ENCODE measurements around the gene PLEKHG3.
"Not testable (repeated sequence)": the region's sequence is repeated elsewhere in the genome, so short reads cannot be mapped to it uniquely, and the experiment has no call there.

Gene PLEKHG3
- long read RNA-seq, donor 1, partial matches to known transcripts: 11 of 11 reads
- long read RNA-seq, donor 1, other reads (novel, unspliced or antisense): 0 of 11 reads
- long read RNA-seq, donor 2, partial matches to known transcripts: 13 of 13 reads
- long read RNA-seq, donor 2, other reads (novel, unspliced or antisense): 0 of 13 reads
- long read RNA-seq, donor 3: 0 reads
- long read RNA-seq, donor 4, partial matches to known transcripts: 14 of 16 reads
- long read RNA-seq, donor 4, other reads (novel, unspliced or antisense): 0 of 16 reads
- long read RNA-seq, donor 5, full-length matches to known transcripts: 1 of 42 reads
- long read RNA-seq, donor 5, partial matches to known transcripts: 41 of 42 reads
- long read RNA-seq, donor 5, other reads (novel, unspliced or antisense): 0 of 42 reads
- long read RNA-seq, donor 6, full-length matches to known transcripts: 4 of 28 reads
- long read RNA-seq, donor 6, partial matches to known transcripts: 24 of 28 reads
- long read RNA-seq, donor 6, other reads (novel, unspliced or antisense): 0 of 28 reads
- long read RNA-seq, donor 7: 0 reads
- long read RNA-seq, donor 8, partial matches to known transcripts: 12 of 13 reads
- long read RNA-seq, donor 8, other reads (novel, unspliced or antisense): 0 of 13 reads

DNA sequence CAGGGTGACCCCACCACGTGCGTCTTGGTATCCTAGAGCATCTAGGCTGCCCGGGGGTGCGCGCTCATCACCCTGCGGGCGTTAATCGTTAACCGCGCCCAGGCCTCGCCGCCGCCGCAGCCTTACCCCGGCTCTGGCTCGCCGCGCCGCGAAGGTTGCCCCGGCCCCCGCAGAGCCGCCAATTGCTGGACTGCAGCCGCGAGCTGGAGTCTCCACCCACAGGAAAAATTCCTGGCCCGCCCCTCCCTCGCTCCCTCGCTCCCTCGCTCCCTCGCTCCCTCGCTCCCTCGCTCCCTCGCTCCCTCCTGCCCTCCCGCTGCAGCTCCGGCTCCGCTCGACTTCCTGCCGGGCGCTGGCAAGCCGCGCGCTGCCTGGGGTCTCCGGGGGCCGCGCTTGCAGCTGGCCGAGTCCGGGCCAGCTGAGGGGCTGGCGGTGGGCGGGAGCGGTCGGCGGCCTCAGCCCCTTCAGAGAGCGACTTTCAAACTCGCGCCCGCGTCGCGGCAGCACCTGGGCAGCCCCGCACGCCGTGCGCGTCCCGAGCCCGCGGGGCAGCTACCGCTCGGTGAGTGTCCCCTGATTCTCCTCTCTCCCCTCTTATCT lies at the start of gene PLEKHG3:
Gene PLEKHG3, plus strand, starts transcription at position 282 of the 600 bp plus-strand sequence. CDS start 23,208 bp downstream, outside the sequence.
- DNase-seq: peak; percentile 91

DNA sequence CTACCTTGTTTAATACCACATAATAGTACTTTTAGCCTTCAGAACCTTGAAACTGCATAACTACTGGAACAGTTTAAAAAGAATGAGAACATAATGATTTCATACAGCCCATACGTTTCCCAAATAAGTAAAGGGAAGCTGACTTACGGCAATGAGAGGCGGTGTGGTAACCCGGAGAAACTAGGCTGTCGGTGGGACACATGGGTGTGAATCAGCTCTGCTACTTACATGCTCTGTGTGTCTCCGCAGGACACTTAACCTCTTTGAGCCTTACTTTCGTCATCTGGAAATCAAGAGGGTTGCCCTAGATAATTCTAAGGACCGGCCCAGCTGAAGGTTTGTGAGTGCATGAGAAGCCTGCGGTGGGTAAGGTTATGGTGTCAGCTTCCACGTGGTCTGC lies 49.3 kb upstream of the PLEKHG3 start:
- no peak for DNase-seq

DNA sequence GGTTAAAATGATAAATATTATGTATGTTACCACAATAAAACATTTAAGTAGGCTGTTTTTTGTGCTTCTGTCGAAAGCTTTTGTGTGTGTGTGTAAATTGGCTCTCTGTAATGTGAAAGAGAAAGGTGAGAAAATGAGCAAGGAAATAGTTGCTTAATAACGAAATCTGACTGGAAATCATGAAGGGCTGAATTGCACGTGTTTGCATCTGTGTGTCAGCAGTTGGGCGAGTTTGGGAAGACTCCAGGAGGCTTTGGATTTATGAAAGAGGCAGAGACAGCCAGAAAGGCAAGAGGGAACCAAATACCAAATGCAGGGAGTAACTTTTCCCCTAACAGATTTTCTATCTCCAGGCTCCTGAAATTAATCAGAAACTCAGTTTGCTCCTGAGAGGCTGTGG lies 47.2 kb upstream of the PLEKHG3 start:
- no peak for DNase-seq

DNA sequence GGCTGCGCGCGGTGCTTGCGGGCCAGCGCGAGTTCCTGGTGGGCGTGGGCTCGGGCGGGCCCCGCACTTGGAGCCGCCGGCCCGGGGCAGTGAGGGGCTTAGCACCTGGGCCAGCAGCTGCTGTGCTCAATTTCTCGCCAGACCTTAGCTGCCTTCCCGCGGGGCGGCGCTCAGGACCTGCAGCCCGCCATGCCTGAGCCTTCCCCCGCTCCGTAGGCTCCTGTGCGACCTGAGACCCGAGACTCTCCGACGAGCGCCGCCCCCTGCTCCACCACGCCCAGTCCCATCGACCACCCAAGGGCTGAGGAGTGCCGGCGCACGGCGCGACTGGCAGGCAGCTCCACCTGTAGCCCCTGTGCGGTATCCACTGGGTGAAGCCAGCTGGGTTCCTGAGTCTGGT lies 46.0 kb upstream of the PLEKHG3 start:
- no peak for DNase-seq

DNA sequence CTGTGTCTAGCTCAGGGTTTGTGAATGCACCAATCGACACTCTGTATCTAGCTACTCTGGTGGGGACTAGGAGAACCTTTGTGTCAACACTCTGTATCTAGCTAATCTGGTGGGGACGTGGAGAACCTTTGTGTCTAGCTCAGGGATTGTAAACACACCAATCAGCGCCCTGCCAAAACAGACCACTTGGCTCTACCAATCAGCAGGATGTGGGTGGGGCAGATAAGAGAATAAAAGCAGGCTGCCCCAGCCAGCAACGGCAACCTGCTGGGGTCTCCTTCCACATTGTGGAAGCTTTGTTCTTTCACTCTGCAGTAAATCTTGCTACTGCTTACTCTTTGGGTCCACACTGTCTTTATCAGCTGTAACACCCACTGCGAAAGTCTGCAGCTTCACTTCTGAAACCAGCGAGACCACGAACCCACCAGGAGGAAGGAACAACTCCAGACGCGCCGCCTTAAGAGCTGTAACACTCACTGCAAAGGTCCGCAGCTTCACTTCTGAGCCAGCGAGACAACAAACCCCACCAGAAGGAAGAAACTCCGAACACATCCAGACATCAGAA lies 45.4 kb upstream of the PLEKHG3 start:
- DNase-seq: not testable (repeated sequence)

DNA sequence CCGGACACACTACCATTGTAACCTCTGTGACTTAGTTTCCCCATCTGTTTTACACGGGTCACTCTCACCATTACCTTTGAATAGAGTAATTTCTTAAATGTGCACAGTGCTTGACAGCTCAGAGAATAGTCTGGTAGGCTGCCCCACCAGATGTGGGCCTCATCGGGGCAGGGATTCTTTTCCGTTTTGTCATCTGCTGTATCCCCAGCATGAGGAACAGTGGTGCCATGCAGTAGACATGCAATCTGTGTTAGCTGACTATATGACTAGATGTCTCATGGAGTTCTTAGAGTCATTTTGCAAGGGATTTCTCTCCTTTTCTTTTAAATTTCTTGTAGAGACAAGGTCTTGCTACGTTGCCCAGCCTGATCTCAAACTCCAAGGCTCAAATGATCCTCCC lies 44.9 kb upstream of the PLEKHG3 start:
- no peak for DNase-seq

DNA sequence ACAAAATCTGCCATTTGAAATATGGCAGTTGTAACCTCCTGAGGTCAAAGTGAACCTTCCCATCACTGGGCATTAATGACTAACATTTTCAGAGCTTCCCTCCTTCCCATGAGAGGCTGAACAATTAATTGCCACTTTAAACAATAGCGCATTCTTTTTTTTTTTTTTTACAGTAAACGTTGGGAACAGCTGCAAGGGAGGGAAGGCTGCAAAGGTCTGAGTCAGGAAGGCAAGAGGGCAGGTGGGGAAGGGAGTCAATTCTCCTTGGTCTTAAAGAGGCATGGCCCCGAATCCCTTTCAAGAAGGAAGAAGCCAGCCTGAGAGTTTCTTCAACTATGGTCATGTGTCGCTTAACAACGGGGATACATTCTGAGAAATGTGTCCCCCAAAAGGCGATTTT lies 41.0 kb upstream of the PLEKHG3 start:
- no peak for DNase-seq

DNA sequence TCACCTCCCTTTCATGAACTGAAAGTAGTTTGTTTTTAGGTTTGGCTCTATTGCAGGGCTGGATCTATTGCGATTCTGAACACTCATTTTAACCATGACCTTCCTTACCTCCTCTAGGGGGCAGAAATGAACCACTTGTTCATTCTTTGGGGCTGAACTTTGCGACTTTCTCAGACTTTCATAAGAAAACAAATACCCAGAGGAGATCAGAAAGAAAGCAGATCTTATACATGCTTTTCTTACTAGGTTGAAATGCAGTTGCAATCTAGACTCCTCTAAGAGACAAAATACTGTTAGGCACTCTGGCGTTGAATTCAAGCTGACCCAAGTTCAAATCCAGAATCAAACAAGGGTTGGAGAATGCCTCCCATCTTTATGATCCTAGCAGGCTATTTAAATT lies 32.6 kb upstream of the PLEKHG3 start:
- DNase-seq: no peak

DNA sequence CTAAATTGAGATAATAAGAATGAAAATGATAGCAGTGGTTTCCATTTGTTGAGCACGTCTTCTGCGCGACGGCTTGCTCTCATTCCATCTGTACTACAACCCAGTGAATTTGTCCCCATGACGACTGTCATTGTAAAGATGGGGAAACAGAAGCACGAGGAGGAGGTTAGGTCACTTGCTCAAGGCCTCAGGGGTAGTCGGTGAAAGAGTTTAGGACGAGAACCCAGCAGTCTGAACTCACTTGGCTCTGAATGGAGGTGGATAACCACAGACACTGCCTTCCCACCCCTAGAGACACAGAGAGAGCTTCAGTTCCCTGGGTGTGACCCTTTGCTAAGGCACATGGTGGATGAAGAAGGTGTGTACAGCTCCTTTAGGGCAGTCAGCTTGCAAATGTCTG lies 30.9 kb upstream of the PLEKHG3 start:
- no peak for DNase-seq

DNA sequence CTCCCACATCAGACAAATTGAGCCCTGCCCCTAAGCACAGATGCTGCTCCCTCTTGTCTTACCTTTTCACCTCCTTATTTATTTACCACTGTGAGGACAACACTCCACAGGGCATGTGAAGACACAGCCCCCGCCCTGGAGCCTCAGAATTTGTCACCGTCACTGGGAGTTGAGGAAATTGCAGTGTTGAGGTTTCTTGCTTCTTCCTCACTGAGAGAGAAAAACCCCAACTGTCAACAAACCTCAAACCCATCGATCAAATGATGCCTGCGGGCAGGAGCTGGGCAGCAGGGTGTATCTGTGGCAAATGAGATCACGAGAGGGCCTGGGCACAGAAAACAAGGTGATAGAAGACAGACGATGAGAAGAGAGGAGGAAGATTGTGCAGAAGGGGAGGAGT lies 30.5 kb upstream of the PLEKHG3 start:
- DNase-seq: no peak

DNA sequence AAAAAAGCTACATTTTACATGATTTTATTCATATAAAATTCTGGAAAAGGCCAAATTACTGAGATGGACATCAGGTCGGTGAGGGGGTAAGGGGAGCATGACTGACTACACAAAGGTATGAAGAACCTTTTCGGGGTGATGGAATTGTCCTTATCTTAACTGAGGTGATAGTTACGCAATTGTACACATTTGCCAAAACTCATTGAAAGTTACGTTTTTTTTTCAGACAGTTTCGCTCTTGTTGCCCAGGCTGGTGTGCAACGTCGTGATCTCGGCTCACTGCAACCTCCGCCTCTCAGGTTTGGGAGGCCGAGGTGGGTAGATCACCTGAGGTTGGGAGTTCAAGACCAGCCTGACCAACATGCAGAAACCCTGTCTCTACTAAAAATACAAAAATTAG lies 29.4 kb upstream of the PLEKHG3 start:
- DNase-seq: no peak

DNA sequence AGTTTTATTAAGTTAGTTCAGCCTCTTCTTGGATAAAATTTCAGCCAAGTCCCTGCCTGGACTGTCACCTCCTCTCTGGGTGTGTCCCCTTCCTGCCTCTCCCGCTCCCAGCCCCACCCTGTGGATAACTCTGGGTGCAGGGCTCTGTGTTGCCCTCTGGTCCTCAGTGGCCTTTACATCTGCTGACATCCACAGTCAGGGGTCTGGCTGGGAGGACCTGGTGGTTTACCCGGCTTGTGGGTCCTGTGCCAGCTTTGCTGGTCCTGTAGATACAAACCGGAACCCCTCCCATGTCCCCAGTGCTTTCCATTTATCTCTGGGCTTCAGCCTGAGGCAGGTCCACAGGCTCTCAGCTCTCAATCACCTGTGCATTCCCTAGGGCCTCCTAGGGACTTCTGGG lies 28.9 kb upstream of the PLEKHG3 start:
- no peak for DNase-seq

DNA sequence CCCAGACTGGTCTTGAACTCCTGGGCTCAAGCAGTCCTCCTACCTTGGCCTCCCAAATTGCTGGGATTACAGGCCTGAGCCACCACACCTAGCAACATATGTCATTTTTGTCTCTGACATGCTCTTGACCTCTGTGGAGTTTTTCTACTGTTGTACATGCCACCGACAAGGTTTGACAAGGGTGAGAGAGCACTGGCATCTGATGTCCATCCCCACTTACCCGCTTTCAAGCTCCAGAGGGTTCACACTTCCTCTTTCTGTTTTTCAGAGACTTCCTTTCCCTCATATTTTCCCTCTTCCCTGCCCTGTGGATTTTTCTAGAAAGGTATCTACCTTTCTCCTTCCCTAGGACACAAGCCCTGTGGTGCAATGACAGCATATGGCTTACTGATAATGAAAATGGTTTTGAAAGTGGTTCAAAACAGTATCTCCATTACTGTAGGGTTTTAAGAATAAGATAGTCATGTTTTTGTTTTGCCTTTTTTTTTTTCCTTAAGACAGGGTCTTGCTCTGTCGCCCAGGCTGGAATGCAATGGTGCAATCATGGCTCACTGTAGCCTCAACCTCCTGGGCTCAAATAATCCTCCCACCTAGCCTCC lies 27.7 kb upstream of the PLEKHG3 start:
- no peak for DNase-seq

DNA sequence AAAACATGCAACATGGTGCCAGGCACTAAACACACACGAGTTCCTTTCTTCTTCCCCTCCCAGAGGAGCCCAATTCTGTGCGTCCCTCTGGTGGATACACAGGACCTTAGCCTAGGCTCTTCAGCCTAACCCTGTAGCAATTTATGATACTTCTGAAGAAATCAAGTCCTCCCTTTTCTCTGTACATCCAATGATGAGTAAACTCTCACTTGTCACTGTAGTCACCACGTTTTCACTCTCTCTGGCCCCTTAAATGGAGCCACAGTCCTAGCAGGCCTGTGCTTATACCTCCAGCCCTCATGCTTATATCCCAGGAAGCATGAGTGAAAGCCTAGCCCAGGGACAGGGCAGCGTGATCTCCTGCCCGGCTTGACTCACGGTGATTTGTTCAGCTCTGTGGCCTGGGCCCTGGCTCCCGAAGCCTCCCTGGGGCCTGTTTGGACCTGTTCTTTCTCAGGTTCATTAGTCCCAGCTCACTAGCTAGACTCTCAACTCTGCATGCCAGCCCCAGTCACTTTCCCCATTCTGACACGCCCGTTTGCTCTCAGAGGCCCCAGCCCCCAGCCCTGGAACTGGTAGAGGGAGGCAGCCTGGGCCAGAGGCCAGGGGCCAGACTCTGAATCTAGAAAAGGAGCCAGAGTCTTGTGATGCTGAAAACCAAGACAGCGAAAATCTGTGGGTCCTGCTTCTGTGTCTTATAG lies 24.1 kb upstream of the PLEKHG3 start:
- peak; percentile 52 for DNase-seq

DNA sequence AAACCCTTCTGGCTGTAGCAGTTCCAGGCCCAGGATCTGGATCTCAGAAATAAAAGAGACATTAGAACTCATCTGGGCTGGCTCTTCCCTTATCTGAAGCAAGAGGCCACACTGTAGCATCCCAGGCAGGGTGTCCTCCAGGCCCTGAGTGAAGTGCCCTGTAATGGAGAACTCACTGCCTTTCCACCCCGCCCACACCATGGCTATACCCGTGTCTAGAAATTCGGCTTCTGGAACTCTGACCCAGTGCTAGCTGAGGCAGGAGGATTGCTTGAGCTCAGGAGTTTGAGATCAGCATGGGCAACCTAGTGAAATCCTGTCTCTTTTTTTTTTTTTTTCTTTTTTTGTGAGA lies 23.5 kb upstream of the PLEKHG3 start:
- no peak for DNase-seq

DNA sequence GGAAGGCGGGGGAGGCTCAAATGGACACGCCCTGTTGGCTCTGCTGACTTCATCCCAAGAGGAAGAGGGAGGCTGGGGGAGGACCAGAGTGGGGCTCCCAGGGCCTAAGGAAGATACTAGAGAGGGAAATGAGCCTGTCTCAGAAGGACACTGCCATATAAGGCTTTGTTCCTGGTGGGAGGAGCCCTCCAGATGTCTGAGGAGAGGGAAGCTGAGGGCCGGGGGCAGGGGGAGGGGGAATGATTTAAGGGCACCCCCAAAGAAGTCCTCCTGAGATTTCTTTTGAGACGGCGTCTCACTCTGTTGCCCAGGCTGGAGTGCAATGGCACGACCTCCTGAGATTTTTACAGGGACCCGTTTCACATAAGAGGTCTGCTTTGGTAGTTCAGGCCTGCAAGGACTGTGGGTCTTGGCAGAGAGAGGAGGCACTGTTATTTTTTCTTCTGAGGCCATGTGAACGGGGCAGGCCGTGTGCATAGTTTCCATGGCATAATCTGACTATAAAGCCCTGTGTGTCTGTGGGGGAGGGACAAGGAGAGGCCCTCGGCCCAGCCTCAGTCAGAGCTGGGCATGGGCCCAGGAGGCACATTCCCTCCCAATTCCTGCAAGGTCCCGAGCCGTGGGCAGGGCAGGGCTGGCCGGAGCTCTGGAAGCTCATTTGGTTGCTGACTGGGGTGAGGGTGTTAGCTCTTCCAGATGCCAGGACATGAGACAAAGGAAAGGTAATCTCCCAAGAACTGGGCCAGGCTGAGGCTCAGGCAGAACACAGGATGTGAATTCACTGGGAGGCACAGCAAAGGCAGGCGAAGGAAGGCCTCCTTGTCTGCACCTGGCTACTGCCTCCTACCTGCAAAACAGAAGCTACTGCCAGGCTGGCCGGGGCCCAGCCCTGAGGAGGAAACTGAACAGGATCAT lies 22.2 kb upstream of the PLEKHG3 start:
- peak; percentile 75 for DNase-seq

DNA sequence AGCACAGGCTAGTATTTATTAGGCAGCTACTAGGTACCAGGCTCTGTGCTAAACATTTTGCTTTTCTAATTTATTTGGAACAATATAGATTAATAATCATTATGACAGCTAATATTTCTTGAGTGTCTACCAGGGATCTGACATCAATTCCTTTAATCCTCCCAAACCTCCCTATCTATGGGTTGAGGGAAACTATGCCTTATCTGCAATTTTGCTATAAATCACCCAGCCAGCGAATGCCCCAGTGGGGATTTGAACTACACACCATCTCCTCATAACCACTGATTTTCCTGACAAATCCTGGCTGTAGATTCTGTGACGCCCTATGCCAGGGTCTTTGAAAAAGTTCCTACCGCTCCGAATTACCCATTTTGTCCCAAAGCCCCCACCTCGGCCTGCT lies 21.4 kb upstream of the PLEKHG3 start:
- no peak for DNase-seq

DNA sequence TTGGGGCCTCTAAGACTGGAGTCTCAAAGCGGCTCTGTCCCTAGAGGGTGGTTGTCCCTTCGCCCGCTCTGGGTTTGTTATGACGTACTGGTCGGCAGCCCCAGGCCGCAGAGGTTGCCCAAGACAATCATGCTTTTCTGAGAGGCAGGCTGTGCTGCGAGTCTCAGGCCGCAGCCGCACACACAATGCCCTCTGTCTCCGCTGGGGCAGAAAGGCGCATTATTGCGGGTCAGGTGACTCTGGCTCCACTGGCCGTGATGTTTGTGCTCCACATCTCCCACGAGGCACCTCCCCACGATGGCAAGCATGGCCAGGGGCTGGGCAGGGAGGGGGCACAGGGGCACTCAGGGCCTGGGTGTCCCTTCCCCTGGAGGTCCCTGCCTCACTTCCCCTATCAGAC lies 21.0 kb upstream of the PLEKHG3 start:
- peak; percentile 62 for DNase-seq

DNA sequence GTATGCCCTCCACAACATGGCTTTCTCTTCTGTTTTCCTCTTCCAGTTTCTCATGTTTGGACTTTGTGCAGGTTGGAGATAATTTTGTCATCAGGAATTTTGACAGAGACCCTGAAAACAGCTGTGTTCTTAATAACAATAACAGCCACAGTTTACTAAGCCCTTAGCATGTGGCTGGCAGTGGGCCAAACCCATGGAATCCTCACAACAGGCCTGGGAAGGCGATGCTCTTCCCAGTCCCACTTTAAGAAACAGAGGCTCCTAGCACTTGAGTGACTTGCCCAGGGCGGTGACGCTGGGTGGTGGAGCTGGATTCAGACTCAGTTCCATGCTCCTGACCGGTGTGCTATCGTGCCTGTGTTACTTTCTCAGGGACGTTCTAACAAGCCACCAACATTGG lies 20.1 kb upstream of the PLEKHG3 start:
- DNase-seq: peak; percentile 39

DNA sequence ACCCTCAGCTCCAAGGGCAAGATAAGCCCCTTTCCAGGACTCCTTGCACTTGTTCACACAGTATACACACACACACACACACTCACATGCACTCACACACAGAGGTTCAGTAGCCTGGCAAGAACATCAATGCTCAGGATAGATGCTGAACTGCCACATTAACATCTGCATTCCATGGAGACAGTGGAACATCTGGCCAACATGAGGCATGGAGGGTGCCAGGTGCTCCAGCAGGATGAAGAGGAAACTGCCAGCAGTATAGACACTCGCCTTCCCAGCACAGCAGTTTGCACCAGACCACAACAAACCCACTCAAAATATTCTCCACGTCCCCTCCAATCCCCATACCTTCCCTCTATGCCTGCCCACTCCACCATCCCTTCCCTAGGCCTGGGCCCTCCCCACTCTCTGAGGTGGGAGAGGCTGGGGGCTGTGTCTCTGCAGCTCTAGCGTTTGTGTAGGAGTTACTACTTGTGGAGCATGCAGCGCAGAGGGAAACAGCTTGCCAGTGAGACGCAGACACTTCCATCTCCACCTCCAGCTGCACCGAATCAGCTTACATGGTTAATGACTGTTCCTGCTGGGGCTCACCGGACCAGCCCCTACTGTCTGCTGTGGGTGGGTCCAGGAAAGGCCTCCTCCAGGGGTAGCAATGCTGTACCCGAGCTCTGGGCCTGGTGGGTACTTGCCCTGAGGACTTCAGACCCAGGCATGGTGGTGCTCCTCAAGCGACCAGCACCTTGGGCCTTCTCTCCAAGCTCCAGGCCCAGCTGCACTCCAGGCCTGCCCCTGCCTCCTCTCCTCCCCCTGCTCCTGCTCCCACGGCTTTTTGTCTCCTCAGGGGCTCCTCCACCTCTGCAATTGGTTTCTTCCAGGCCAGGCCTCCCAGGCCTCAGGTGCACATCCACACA lies 18.6 kb upstream of the PLEKHG3 start:
- peak; percentile 69 for DNase-seq

All from right kidney (tissue), 9 donors.